Osteocyte (in vitro differentiated cells): ENCODE data around the gene GRAMD1A. TPM values are rescaled to one million over a fixed set of nuclear protein-coding genes. Genes with fewer than 3 reads are reported as not detected.
"Not testable (repeated sequence)": the region's sequence is repeated elsewhere in the genome, so short reads cannot be mapped to it uniquely, and the experiment has no call there.

Experiments
- DNase-seq: peaks from one replicate; pipeline ENCODE4 v3.0.0; 2021; ENCODE audit warnings: mixed read lengths; ENCODE audit not compliant: unreplicated experiment; ENCODE audit errors: extremely low spot score
- H3K27ac Mint-ChIP-seq: one replicate; pipeline ENCODE4 v1.8.0; 2021; ENCODE audit warnings: mild to moderate bottlenecking, mixed read lengths; ENCODE audit not compliant: unreplicated experiment
- H3K27me3 Mint-ChIP-seq: one replicate; pipeline ENCODE4 v1.8.0; 2021; ENCODE audit warnings: mixed read lengths; ENCODE audit not compliant: unreplicated experiment
- H3K36me3 Mint-ChIP-seq: one replicate; pipeline ENCODE4 v1.8.0; 2021; ENCODE audit warnings: mixed read lengths; ENCODE audit not compliant: unreplicated experiment
- H3K4me1 Mint-ChIP-seq: one replicate; pipeline ENCODE4 v1.8.0; 2021; ENCODE audit warnings: mixed read lengths; ENCODE audit not compliant: unreplicated experiment
- H3K4me3 Mint-ChIP-seq: one replicate; pipeline ENCODE4 v1.8.0; 2021; ENCODE audit warnings: mild to moderate bottlenecking, moderate library complexity, mixed read lengths; ENCODE audit not compliant: unreplicated experiment
- H3K9me3 Mint-ChIP-seq: one replicate; pipeline ENCODE4 v1.8.0; 2021; ENCODE audit warnings: mixed read lengths; ENCODE audit not compliant: unreplicated experiment
- CTCF ChIP-seq: fragments of 200-600 bp; sonication (generic); IDR thresholded peaks from 2 replicates; pipeline ENCODE4 v1.5.0; 2021; ENCODE audit warnings: antibody characterized with exemption, mild to moderate bottlenecking, moderate library complexity
- total RNA-seq: library from RNA; stranded (reverse); gene quantifications from 2 replicates; pipeline ENCODE4 v1.2.1, GENCODE V29; 2021

Gene GRAMD1A
- total RNA-seq, 1 donor from 2014 or later = 80.8 TPM

- H3K27ac Mint-ChIP-seq = peak within 1 kb of the TSS; percentile 19
- peaks cover 12% of the 10 kb centered on the region for H3K9me3 Mint-ChIP-seq
- no peak for TF ChIP-seq CTCF
- H3K36me3 Mint-ChIP-seq = peaks cover 17% of the 10 kb centered on the region
- peaks cover 20% of the 10 kb centered on the region for H3K4me1 Mint-ChIP-seq
- DNase-seq = peak; percentile 88
- H3K4me3 Mint-ChIP-seq = peak within 1 kb of the TSS; percentile 82
- H3K27me3 Mint-ChIP-seq = peaks cover 2% of the 10 kb centered on the region
Observed at GRCh38 chr19:34963573-34964406, 36.3 kb upstream of the GRAMD1A start, which contains the start of gene ZNF792. Gene ZNF792 (minus strand): TSS chr19:34964229. CDS start chr19:34963662, 567 bp downstream.

- Mint-ChIP-seq H3K36me3 (peaks cover 9% of the 10 kb centered on the region), H3K9me3 (peaks cover 8% of the 10 kb centered on the region), H3K4me1 (peaks cover 20% of the 10 kb centered on the region), H3K4me3 (peak overlapping the region; percentile 71), H3K27ac (no peak overlapping the region), H3K27me3 (peaks cover 2% of the 10 kb centered on the region)
- peak; percentile 30 for DNase-seq
- TF ChIP-seq CTCF = no peak
Observed at GRCh38 chr19:34964598-34964997, 35.5 kb upstream of the GRAMD1A start.

- not testable (repeated sequence) for H3K36me3 Mint-ChIP-seq, DNase-seq, H3K27me3 Mint-ChIP-seq, H3K9me3 Mint-ChIP-seq, H3K27ac Mint-ChIP-seq, H3K4me3 Mint-ChIP-seq
- H3K4me1 Mint-ChIP-seq = peaks cover 20% of the 10 kb centered on the region
Observed at GRCh38 chr19:34965505-34965904, 34.6 kb upstream of the GRAMD1A start.

GRCh38 chr19:34967551-34967950 lies 32.6 kb upstream of the GRAMD1A start:
- Mint-ChIP-seq H3K4me1 (peaks cover 10% of the 10 kb centered on the region), H3K9me3 (no peaks in the 10 kb centered on the region), H3K36me3 (peaks cover 1% of the 10 kb centered on the region), H3K27me3 (peaks cover 2% of the 10 kb centered on the region), H3K27ac (no peak overlapping the region), H3K4me3 (no peak overlapping the region)
- TF ChIP-seq CTCF = no peak
- no peak for DNase-seq

GRCh38 chr19:34969721-34970120 lies 30.4 kb upstream of the GRAMD1A start:
- Mint-ChIP-seq H3K36me3 (peaks cover 1% of the 10 kb centered on the region), H3K27ac (no peak overlapping the region), H3K4me3 (no peak overlapping the region), H3K4me1 (peaks cover 2% of the 10 kb centered on the region), H3K9me3 (no peaks in the 10 kb centered on the region), H3K27me3 (peaks cover 7% of the 10 kb centered on the region)
- DNase-seq = peak; percentile 42
- no peak for TF ChIP-seq CTCF

- not testable (repeated sequence) for H3K4me1 Mint-ChIP-seq
Observed at GRCh38 chr19:34970185-34970780, 29.8 kb upstream of the GRAMD1A start.

More at GRCh38 chr19:34970185-34970780, 29.8 kb upstream of the GRAMD1A start:
- H3K27ac Mint-ChIP-seq, H3K36me3 Mint-ChIP-seq, H3K9me3 Mint-ChIP-seq, H3K4me3 Mint-ChIP-seq: not testable (repeated sequence)
- peak; percentile 70 for DNase-seq
- peaks cover 11% of the 10 kb centered on the region for H3K27me3 Mint-ChIP-seq
